Ascending aorta (tissue), 2 donors: ENCODE data around the gene MMP2. TPM values are rescaled to one million over a fixed set of nuclear protein-coding genes. Genes with fewer than 3 reads are reported as not detected.

Experiments
- DNase-seq, 2 donors: peaks; one replicate each; pipeline ENCODE4 v3.0.0-alpha.2; 2019; ENCODE audit warnings: low spot score in 2 of 2
- H3K27ac ChIP-seq, 2 donors: fragments of 200-600 bp; sonication (generic); one replicate each; pipeline ENCODE4 v1.5.1; 2016 to 2017; ENCODE audit warnings: mild to moderate bottlenecking in 1 of 2
- H3K27me3 ChIP-seq: fragments of 200-600 bp; sonication (generic); one replicate; pipeline ENCODE4 v1.5.1; 2017
- H3K36me3 ChIP-seq, 2 donors: fragments of 200-600 bp; sonication (generic); one replicate each; pipeline ENCODE4 v1.5.1; 2016
- H3K4me1 ChIP-seq, 2 donors: fragments of 200-600 bp; sonication (generic); one replicate each; pipeline ENCODE4 v1.5.1; 2016 to 2017; ENCODE audit warnings: mild to moderate bottlenecking in 1 of 2
- H3K4me3 ChIP-seq, 2 donors: fragments of 200-600 bp; sonication (generic); one replicate each; pipeline ENCODE4 v1.5.1; 2016 to 2017; ENCODE audit warnings: mild to moderate bottlenecking in 1 of 2
- H3K9me3 ChIP-seq, 2 donors: fragments of 200-600 bp; sonication (generic); one replicate each; pipeline ENCODE4 v1.5.1; 2016
- CTCF ChIP-seq, 3 experiments: fragments of 200-600 bp in 2 of 3; fragments of 450-650 bp in 1 of 3; sonication (generic) in 2 of 3; IDR thresholded peaks; one replicate each; pipeline ENCODE4 v1.5.1; 2016 to 2019; ENCODE audit warnings: antibody characterized with exemption in 3 of 3, mild to moderate bottlenecking in 1 of 3, moderate library complexity in 1 of 3
- intact Hi-C: fragments of 100-400 bp; cut with DNase I; formaldehyde crosslinking; loops from one replicate; pipeline ENCODE4 v1.15.1; 2023
- total RNA-seq: library from RNA; depleted of rRNA; stranded (reverse); fragments of >200 nt; gene quantifications from one replicate; pipeline ENCODE4 v1.1.0, GENCODE V29; 2016

The MMP2 gene
- total RNA-seq, 1 donor from 2014 or later, result 325 TPM

GRCh38 chr16:55555436-55555835, 76.4 kb downstream of the MMP2 start:
- intact Hi-C loops, result no loop called here
- no peak for DNase-seq
- peaks cover 6 to 9% of the 10 kb centered on the region in 2 donors for H3K4me1 ChIP-seq

More at GRCh38 chr16:55555436-55555835, 76.4 kb downstream of the MMP2 start:
- Histone ChIP-seq H3K27me3 (no peaks in the 10 kb centered on the region), H3K9me3 (no peaks in the 10 kb centered on the region), H3K27ac (no peak overlapping the region), H3K4me3 (no peak overlapping the region), H3K36me3 (no peaks in the 10 kb centered on the region)
- no peak for TF ChIP-seq CTCF (IDR thresholded peaks at IDR 0.05)

Other genes with a start within 250 kb of the MMP2 start
- gene IRX6, start 155.0 kb upstream of the MMP2 start, total RNA-seq, result 1.5 TPM
- 44.2 TPM for gene LPCAT2, start 29.9 kb downstream of the MMP2 start, total RNA-seq
- gene CAPNS2, start 87.5 kb downstream of the MMP2 start, total RNA-seq, result not detected
- not detected for gene SLC6A2, start 176.8 kb downstream of the MMP2 start, total RNA-seq